CD4-positive, alpha-beta T cell (primary cell): ENCODE measurements around the gene ID3. TPM values are rescaled to one million over a fixed set of nuclear protein-coding genes. Genes with fewer than 3 reads are reported as not detected.

ENCODE experiments used
- ATAC-seq: fragments of 200-7000 bp; cut with Tn5 transposase; one replicate; pipeline ENCODE4 v1.10.0; 2022; ENCODE audit warnings: mild to moderate bottlenecking; ENCODE audit not compliant: poor library complexity
- CTCF ChIA-PET: fragments of 350-600 bp; sonication (Branson Sonifier 250); formaldehyde crosslinking; loops from one replicate; lab custom pipeline; 2021; ENCODE audit warnings: antibody characterized with exemption, inconsistent platforms; lab: Charles Lee
- POLR2A ChIA-PET: fragments of 350-600 bp; sonication (Branson Sonifier 250); formaldehyde crosslinking; loops from one replicate; lab custom pipeline; 2021; ENCODE audit warnings: antibody characterized with exemption, inconsistent platforms; lab: Charles Lee
- DNase-seq, 14 experiments: peaks; one replicate each; pipeline ENCODE4 v3.0.0-alpha.2; 2013 to 2020; ENCODE audit warnings: mixed read lengths in 2 of 14
- H3K27ac ChIP-seq, 2 donors: one replicate each; pipeline versions ENCODE4 v1.5.1 to v1.7.0; 2013; ENCODE audit warnings: low read length in 2 of 2, low read depth in 1 of 2, mild to moderate bottlenecking in 1 of 2
- H3K27me3 ChIP-seq, 2 experiments: 1 replicate in 1 of 2; 2 replicates in 1 of 2; pipeline versions ENCODE4 v1.6.1 to v1.7.0; 2013; ENCODE audit warnings: low read length in 2 of 2, control low read depth in 1 of 2, mild to moderate bottlenecking in 1 of 2, moderate library complexity in 1 of 2; ENCODE audit not compliant: insufficient read depth in 2 of 2, control insufficient read depth in 1 of 2
- H3K36me3 ChIP-seq: one replicate; pipeline ENCODE4 v1.6.1; 2013; ENCODE audit warnings: low read length, control low read depth; ENCODE audit not compliant: insufficient read depth
- H3K4me1 ChIP-seq: one replicate; pipeline ENCODE4 v1.6.1; 2013; ENCODE audit warnings: low read length, control low read depth; ENCODE audit not compliant: insufficient read depth
- H3K4me3 ChIP-seq: one replicate; pipeline ENCODE4 v1.5.1; 2013; ENCODE audit warnings: mild to moderate bottlenecking, low read length, moderate library complexity
- H3K9me3 ChIP-seq, 2 experiments: 1 replicate in 1 of 2; 2 replicates in 1 of 2; pipeline versions ENCODE4 v1.6.1 to v1.7.0; 2013; ENCODE audit warnings: low read length in 2 of 2, mild to moderate bottlenecking in 2 of 2, control low read depth in 1 of 2, moderate library complexity in 1 of 2; ENCODE audit not compliant: control insufficient read depth in 1 of 2, insufficient read depth in 1 of 2
- H3K27ac Mint-ChIP-seq: one replicate; pipeline ENCODE4 v1.8.0; 2020; ENCODE audit warnings: mixed read lengths
- H3K27me3 Mint-ChIP-seq: one replicate; pipeline ENCODE4 v1.8.0; 2021; ENCODE audit warnings: mixed read lengths
- H3K36me3 Mint-ChIP-seq: one replicate; pipeline ENCODE4 v1.8.0; 2021; ENCODE audit warnings: low read depth, mixed read lengths
- H3K4me1 Mint-ChIP-seq: one replicate; pipeline ENCODE4 v1.8.0; 2021; ENCODE audit warnings: low read depth, mixed read lengths
- H3K4me3 Mint-ChIP-seq: one replicate; pipeline ENCODE4 v1.8.0; 2020; ENCODE audit warnings: mild to moderate bottlenecking, mixed read lengths
- H3K9me3 Mint-ChIP-seq: one replicate; pipeline ENCODE4 v1.8.0; 2020; ENCODE audit warnings: mixed read lengths
- CTCF ChIP-seq: fragments of 200-600 bp; IDR thresholded peaks from one replicate; pipeline ENCODE4 v1.8.0; 2022; ENCODE audit warnings: antibody characterized with exemption, mild to moderate bottlenecking
- intact Hi-C, 2 experiments: fragments of 100-400 bp; cut with DNase I in 1 of 2; cut with micrococcal nuclease in 1 of 2; formaldehyde crosslinking; loops; one replicate each; pipeline versions ENCODE4 v1.15.1 to v1.9.0; 2023 to 2025; cut with DNase I, micrococcal nuclease
- total RNA-seq, 174 experiments: library from RNA in 2 of 174; stranded (reverse) in 2 of 174; gene quantifications; one replicate each; pipeline ENCODE4 v1.2.3 and lab custom pipeline; 2021 to 2026

The ID3 gene
- total RNA-seq, 2 experiments from 2014 or later: 89.8 to 90.4 TPM

- Mint-ChIP-seq H3K27ac (peak overlapping the region; percentile 88), H3K4me3 (peak overlapping the region; percentile 74), H3K4me1 (peaks cover 73% of the 10 kb centered on the region), H3K9me3 (no peaks in the 10 kb centered on the region), H3K36me3 (no peaks in the 10 kb centered on the region), H3K27me3 (no peaks in the 10 kb centered on the region)
- peak; percentile 13 for ATAC-seq
- Histone ChIP-seq H3K36me3 (no peaks in the 10 kb centered on the region), H3K27ac (peak overlapping the region; percentile 24 to 58), H3K9me3 (no peaks in the 10 kb centered on the region), H3K4me1 (peaks cover 65% of the 10 kb centered on the region), H3K4me3 (peak overlapping the region; percentile 10), H3K27me3 (no peaks in the 10 kb centered on the region)
- intact Hi-C loops: no loop called here
- ChIA-PET CTCF (interaction anchor here (1.7 to 3.2 kb wide), 4 partner anchors 15 to 112 kb away, joined by 7 to 21 read pairs (median 12); no protein-coding TSS in a partner anchor), POLR2A (interaction anchor here (0.6 to 5.9 kb wide), 11 partner anchors 9 to 102 kb away, joined by 3 to 38 read pairs (median 4); partner anchors contain the start of gene ID3)
- no peak for TF ChIP-seq CTCF
- DNase-seq: peak in 11 of 14 experiments; percentile 14 to 80 (median 30)
These were observed 34.4 kb downstream of the ID3 start for GRCh38 chr1:23524716-23525401.

- peak overlapping the region; percentile 30 for H3K4me3 Mint-ChIP-seq
- no peaks in the 10 kb centered on the region for H3K27me3 Mint-ChIP-seq
- intact Hi-C loops: no loop called here
- peaks cover 66% of the 10 kb centered on the region for H3K4me1 Mint-ChIP-seq
- H3K36me3 Mint-ChIP-seq: no peaks in the 10 kb centered on the region
- Histone ChIP-seq H3K4me1 (peaks cover 58% of the 10 kb centered on the region), H3K27ac (peak overlapping the region in 1 of 2 donors; percentile 58), H3K4me3 (no peak overlapping the region), H3K27me3 (no peaks in the 10 kb centered on the region), H3K9me3 (no peaks in the 10 kb centered on the region), H3K36me3 (no peaks in the 10 kb centered on the region)
- ChIA-PET POLR2A (interaction anchor here (0.6 to 5.9 kb wide), 8 partner anchors 16 to 103 kb away, joined by 3 to 38 read pairs (median 4); partner anchors contain the start of gene ID3), CTCF (interaction anchor here (1.7 to 3.2 kb wide), 4 partner anchors 16 to 113 kb away, joined by 7 to 21 read pairs (median 12); no protein-coding TSS in a partner anchor)
- ATAC-seq (no peak), DNase-seq (no peak)
- no peaks in the 10 kb centered on the region for H3K9me3 Mint-ChIP-seq
- peak overlapping the region; percentile 88 for H3K27ac Mint-ChIP-seq
- no peak for TF ChIP-seq CTCF
These were observed 35.1 kb downstream of the ID3 start for GRCh38 chr1:23524163-23524562.

- POLR2A ChIA-PET: interaction anchor here (0.6 kb wide), 1 partner anchor 76 kb away, joined by 3 read pairs; no protein-coding TSS in a partner anchor
- Mint-ChIP-seq H3K4me3 (no peak overlapping the region), H3K27ac (peak overlapping the region; percentile 59), H3K27me3 (no peaks in the 10 kb centered on the region), H3K4me1 (peaks cover 48% of the 10 kb centered on the region), H3K36me3 (peaks cover 3% of the 10 kb centered on the region), H3K9me3 (no peaks in the 10 kb centered on the region)
- intact Hi-C loops: no loop called here
- no peak for TF ChIP-seq CTCF
- Histone ChIP-seq H3K27ac (peak overlapping the region in 1 of 2 donors; percentile 49), H3K36me3 (no peaks in the 10 kb centered on the region), H3K4me1 (peaks cover 41% of the 10 kb centered on the region), H3K9me3 (no peaks in the 10 kb centered on the region), H3K27me3 (no peaks in the 10 kb centered on the region), H3K4me3 (no peak overlapping the region)
- CTCF ChIA-PET: interaction anchor here (1.2 kb wide), 1 partner anchor 115 kb away, joined by 4 read pairs; no protein-coding TSS in a partner anchor
- peak in 2 of 14 experiments; percentile 59 to 66 for DNase-seq
- ATAC-seq: no peak
These were observed 36.9 kb downstream of the ID3 start for GRCh38 chr1:23522244-23522982.
